H9 (cell line): ENCODE results near the gene CCDC80. TPM values are rescaled to one million over a fixed set of nuclear protein-coding genes. Genes with fewer than 3 reads are reported as not detected.
"Not testable (repeated sequence)": the region's sequence is repeated elsewhere in the genome, so short reads cannot be mapped to it uniquely, and the experiment has no call there.

Source experiments
- DNase-seq: peaks from one replicate; pipeline ENCODE4 v3.0.0-alpha.2; 2017
- H2AFZ ChIP-seq: one replicate; pipeline ENCODE4 v1.6.1; 2013; ENCODE audit warnings: mild to moderate bottlenecking, low read length, control low read depth, moderate library complexity
- H2AK5ac ChIP-seq: 2 replicates; pipeline ENCODE4 v1.6.1; 2013; ENCODE audit warnings: low read length, control low read depth, mixed read lengths; ENCODE audit not compliant: insufficient read length
- H2BK120ac ChIP-seq: one replicate; pipeline ENCODE4 v1.6.1; 2013; ENCODE audit warnings: low read depth, mild to moderate bottlenecking, low read length, control low read depth, inconsistent platforms; ENCODE audit not compliant: poor library complexity, severe bottlenecking
- H2BK12ac ChIP-seq: 2 replicates; pipeline ENCODE4 v1.6.1; 2013; ENCODE audit warnings: low read length, control low read depth, mixed read lengths, low read depth; ENCODE audit not compliant: insufficient read length
- H2BK15ac ChIP-seq: 2 replicates; pipeline ENCODE4 v1.6.1; 2013; ENCODE audit warnings: low read depth, low read length, control low read depth
- H2BK20ac ChIP-seq: one replicate; pipeline ENCODE4 v1.6.1; 2013; ENCODE audit warnings: low read depth, mild to moderate bottlenecking, low read length, control low read depth, inconsistent platforms; ENCODE audit not compliant: poor library complexity, severe bottlenecking
- H2BK5ac ChIP-seq: 2 replicates; pipeline ENCODE4 v1.6.1; 2013; ENCODE audit warnings: low read length, control low read depth, mixed read lengths; ENCODE audit not compliant: insufficient read length
- H3K14ac ChIP-seq: 2 replicates; pipeline ENCODE4 v1.6.1; 2013; ENCODE audit warnings: low read length, control low read depth; ENCODE audit not compliant: insufficient read depth
- H3K18ac ChIP-seq: 2 replicates; pipeline ENCODE4 v1.6.1; 2013; ENCODE audit warnings: low read depth, mild to moderate bottlenecking, mixed read lengths, low read length, control low read depth; ENCODE audit not compliant: insufficient read length
- H3K23ac ChIP-seq: 2 replicates; pipeline ENCODE4 v1.6.1; 2013; ENCODE audit warnings: low read length, control low read depth, mixed read lengths, low read depth; ENCODE audit not compliant: insufficient read length
- H3K23me2 ChIP-seq: 2 replicates; pipeline ENCODE4 v1.6.1; 2013; ENCODE audit warnings: low read depth, mild to moderate bottlenecking, mixed read lengths, low read length, control low read depth; ENCODE audit not compliant: insufficient read length, poor library complexity, severe bottlenecking
- H3K27ac ChIP-seq: 2 replicates; pipeline ENCODE4 v1.5.1; 2013; ENCODE audit warnings: low read length, control low read depth, mixed read lengths, low read depth; ENCODE audit not compliant: insufficient read length
- H3K27me3 ChIP-seq: 2 replicates; pipeline ENCODE4 v1.6.1; 2013; ENCODE audit warnings: low read length, control low read depth, inconsistent platforms; ENCODE audit not compliant: insufficient read depth
- H3K4ac ChIP-seq: 2 replicates; pipeline ENCODE4 v1.6.1; 2013; ENCODE audit warnings: low read depth, mild to moderate bottlenecking, control low read depth, inconsistent platforms, low read length, moderate library complexity
- H3K4me1 ChIP-seq: 2 replicates; pipeline ENCODE4 v1.6.1; 2013; ENCODE audit warnings: low read length, control low read depth, inconsistent platforms; ENCODE audit not compliant: insufficient read depth
- H3K4me2 ChIP-seq: 2 replicates; pipeline ENCODE4 v1.6.1; 2013; ENCODE audit warnings: low read length, control low read depth, mixed read lengths; ENCODE audit not compliant: insufficient read length, insufficient read depth
- H3K56ac ChIP-seq: 2 replicates; pipeline ENCODE4 v1.6.1; 2013; ENCODE audit warnings: low read depth, mild to moderate bottlenecking, mixed read lengths, low read length, control low read depth; ENCODE audit not compliant: insufficient read length
- H3K79me1 ChIP-seq: 2 replicates; pipeline ENCODE4 v1.6.1; 2013; ENCODE audit warnings: low read depth, mild to moderate bottlenecking, moderate library complexity, low read length, control low read depth, inconsistent platforms; ENCODE audit not compliant: insufficient read depth, poor library complexity, severe bottlenecking
- H3K79me2 ChIP-seq: 2 replicates; pipeline ENCODE4 v1.6.1; 2013; ENCODE audit warnings: low read length, control low read depth, inconsistent platforms; ENCODE audit not compliant: insufficient read depth
- H3K9ac ChIP-seq: 2 replicates; pipeline ENCODE4 v1.6.1; 2013; ENCODE audit warnings: low read length, control low read depth, mixed read lengths; ENCODE audit not compliant: insufficient read length; ENCODE audit errors: extremely low read depth
- H3K9me3 ChIP-seq: one replicate; pipeline ENCODE4 v1.6.1; 2013; ENCODE audit warnings: low read depth, low read length, inconsistent platforms; ENCODE audit not compliant: control insufficient read depth
- H3T11ph ChIP-seq: one replicate; pipeline ENCODE4 v1.6.1; 2013; ENCODE audit warnings: mild to moderate bottlenecking, low read length, control low read depth, inconsistent platforms
- H4K20me1 ChIP-seq: one replicate; pipeline ENCODE4 v1.6.1; 2013; ENCODE audit not compliant: control insufficient read depth, insufficient read length, insufficient read depth
- H4K5ac ChIP-seq: 2 replicates; pipeline ENCODE4 v1.6.1; 2013; ENCODE audit warnings: low read depth, mild to moderate bottlenecking, mixed read lengths, low read length, control low read depth; ENCODE audit not compliant: insufficient read length
- H4K8ac ChIP-seq: replicated peaks from 2 replicates; pipeline ENCODE4 v1.6.1; 2013; ENCODE audit warnings: low read length, control low read depth, mixed read lengths, low read depth; ENCODE audit not compliant: insufficient read length
- H4K91ac ChIP-seq: 2 replicates; pipeline ENCODE4 v1.6.1; 2013; ENCODE audit warnings: low read depth, mild to moderate bottlenecking, moderate library complexity, mixed read lengths, low read length, control low read depth; ENCODE audit not compliant: insufficient read length
- H3K27ac Mint-ChIP-seq, 3 experiments: 2 replicates in 2 of 3; 3 replicates in 1 of 3; pipeline ENCODE4 v1.8.0; 2020 to 2021; ENCODE audit warnings: mixed read lengths in 3 of 3, mild to moderate bottlenecking in 1 of 3, moderate library complexity in 1 of 3
- H3K27me3 Mint-ChIP-seq: 2 replicates; pipeline ENCODE4 v1.8.0; 2021; ENCODE audit warnings: low read depth, mild to moderate bottlenecking, moderate library complexity, mixed read lengths
- H3K36me3 Mint-ChIP-seq, 3 experiments: 2 replicates in 2 of 3; 3 replicates in 1 of 3; pipeline ENCODE4 v1.8.0; 2020 to 2021; ENCODE audit warnings: low read depth in 3 of 3, mixed read lengths in 3 of 3; ENCODE audit not compliant: insufficient read depth in 1 of 3
- H3K4me1 Mint-ChIP-seq, 2 experiments: 2 replicates each; pipeline ENCODE4 v1.8.0; 2020; ENCODE audit warnings: mixed read lengths in 2 of 2
- H3K4me3 Mint-ChIP-seq, 2 experiments: 2 replicates in 1 of 2; 3 replicates in 1 of 2; pipeline ENCODE4 v1.8.0; 2020 to 2021; ENCODE audit warnings: mild to moderate bottlenecking in 2 of 2, mixed read lengths in 2 of 2, moderate library complexity in 1 of 2
- H3K9me3 Mint-ChIP-seq, 2 experiments: 2 replicates in 1 of 2; 3 replicates in 1 of 2; pipeline ENCODE4 v1.8.0; 2020; ENCODE audit warnings: mild to moderate bottlenecking in 2 of 2, mixed read lengths in 2 of 2, moderate library complexity in 1 of 2
- CTCF ChIP-seq: fragments of 200-600 bp; sonication (generic); conservative IDR thresholded peaks from 3 replicates; pipeline ENCODE4 v1.8.0; 2021; ENCODE audit warnings: antibody characterized with exemption, mild to moderate bottlenecking
- WGBS: extraction: QIAGEN DNeasy Blood & Tissue Kit; methylation state at CpG from one replicate; pipeline ENCODE4 v1.1.7; 2013; ENCODE audit warnings: missing lambda C conversion rate, low lambda C conversion rate, mixed read lengths; ENCODE audit not compliant: insufficient read length; ENCODE audit errors: extremely low coverage; 5-methylcytosine and 5-hydroxymethylcytosine counted together
- total RNA-seq: library from RNA; stranded (reverse); gene quantifications from 2 replicates; pipeline ENCODE4 v1.2.1, GENCODE V29; 2021

CCDC80 gene
- total RNA-seq, 1 experiment from 2014 or later: 5.4 TPM

GRCh38 chr3:112667599-112667998, 26.7 kb upstream of the CCDC80 start:
- H4K91ac ChIP-seq: no peak overlapping the region
- no peak overlapping the region for H4K5ac ChIP-seq
- no peak overlapping the region for H3K9ac ChIP-seq
- Mint-ChIP-seq H3K9me3 (peaks cover 8 to 9% of the 10 kb centered on the region in 2 experiments; a peak in 4 of 5 replicates), H3K4me3 (no peak overlapping the region), H3K4me1 (peaks cover 12 to 13% of the 10 kb centered on the region in 2 experiments), H3K27ac (no peak overlapping the region), H3K36me3 (peaks cover 0 to 13% (median 5%) of the 10 kb centered on the region in 3 experiments; a peak in 5 of 7 replicates), H3K27me3 (no peaks in the 10 kb centered on the region)
- no peak overlapping the region for H2BK5ac ChIP-seq
- no peaks in the 10 kb centered on the region for H3K9me3 ChIP-seq
- no peak overlapping the region for H3K27ac ChIP-seq
- H3K79me1 ChIP-seq: no peaks in the 10 kb centered on the region
- no peak overlapping the region for H3K4ac ChIP-seq
- H3K4me1 ChIP-seq: no peaks in the 10 kb centered on the region
- WGBS: no CpG with 5 or more reads among the region's 4 CpGs
- no peak overlapping the region for H3K4me2 ChIP-seq
- no peaks in the 10 kb centered on the region for H3K27me3 ChIP-seq
- H2BK20ac ChIP-seq: no peak overlapping the region
- no peak overlapping the region for H2BK120ac ChIP-seq
- H2AFZ ChIP-seq: no peak overlapping the region
- no peak overlapping the region for H3K18ac ChIP-seq
- H2AK5ac ChIP-seq: no peak overlapping the region
- no peak overlapping the region for H4K8ac ChIP-seq
- no peaks in the 10 kb centered on the region for H3K79me2 ChIP-seq
- DNase-seq: no peak
- H4K20me1 ChIP-seq: no peaks in the 10 kb centered on the region
- no peaks in the 10 kb centered on the region for H3K23me2 ChIP-seq
- H2BK15ac ChIP-seq: no peak overlapping the region
- H3K14ac ChIP-seq: no peak overlapping the region
- no peak overlapping the region for H3K23ac ChIP-seq
- no peak overlapping the region for H2BK12ac ChIP-seq
- TF ChIP-seq CTCF: no peak
- H3T11ph ChIP-seq: no peak overlapping the region
- no peak overlapping the region for H3K56ac ChIP-seq

- H2AFZ ChIP-seq, H3K56ac ChIP-seq, H3K27me3 ChIP-seq, H2BK20ac ChIP-seq, H3K14ac ChIP-seq, H2AK5ac ChIP-seq, H3K79me1 ChIP-seq, H3K4me1 ChIP-seq, H4K20me1 ChIP-seq, H3K18ac ChIP-seq, H3K23me2 ChIP-seq, DNase-seq, H2BK15ac ChIP-seq, H3K79me2 ChIP-seq, H3K9me3 ChIP-seq, H4K8ac ChIP-seq, H4K91ac ChIP-seq, H3K4me2 ChIP-seq, H2BK12ac ChIP-seq, H3K23ac ChIP-seq, H3K4ac ChIP-seq, H3K27ac ChIP-seq, H2BK5ac ChIP-seq, H4K5ac ChIP-seq, H3K27me3 Mint-ChIP-seq, H3T11ph ChIP-seq, H3K9ac ChIP-seq, H2BK120ac ChIP-seq: not testable (repeated sequence)
- no CpG with 5 or more reads among the region's 9 CpGs for WGBS
- Mint-ChIP-seq H3K9me3 (peaks cover 10 to 15% of the 10 kb centered on the region in 2 experiments), H3K27ac (peak overlapping the region; percentile 63 to 89 (median 82); a peak in 3 of 7 replicates), H3K36me3 (peaks cover 0 to 17% (median 6%) of the 10 kb centered on the region in 3 experiments; a peak in 5 of 7 replicates), H3K4me3 (peak overlapping the region; percentile 22 to 36; a peak in 2 of 5 replicates), H3K4me1 (peaks cover 7 to 10% of the 10 kb centered on the region in 2 experiments; a peak in 3 of 4 replicates)
Measured at GRCh38 chr3:112665009-112665408, 24.1 kb upstream of the CCDC80 start.
